ENCODE measurements around the gene REV3L. TPM values are rescaled to one million over a fixed set of nuclear protein-coding genes. Genes with fewer than 3 reads are reported as not detected.

REV3L gene
- total RNA-seq, 1 experiment from 2014 or later = 5.3 TPM

DNA sequence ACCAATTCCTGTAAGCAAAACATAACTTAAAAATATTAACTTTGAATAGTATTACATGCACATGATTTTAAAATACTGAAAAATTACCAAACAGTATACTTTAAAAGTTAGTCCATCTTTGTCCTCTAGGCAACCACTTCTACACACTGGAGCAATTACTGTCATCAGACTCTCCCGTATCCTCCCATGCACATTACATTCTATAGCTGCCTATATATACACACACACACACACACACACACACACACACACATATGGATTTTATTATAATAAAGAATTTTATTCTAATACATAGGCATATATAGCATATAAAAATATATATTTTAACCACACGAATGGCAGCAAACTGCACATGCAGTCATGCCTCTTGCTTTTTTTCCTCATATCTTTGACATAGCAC is 8.2 kb downstream of the REV3L start:
- Histone ChIP-seq H4K91ac (ENCODE audit: insufficient read length, low read depth, low read length) (no peak overlapping the region), H2AK5ac (ENCODE audit: insufficient read length, low read length) (no peak overlapping the region), H3K79me1 (ENCODE audit: insufficient read depth, low read depth, low read length, poor library complexity, severe bottlenecking) (peaks cover 3% of the 10 kb centered on the region), H3K9me3 (ENCODE audit: control insufficient read depth, low read depth, low read length) (no peaks in the 10 kb centered on the region), H3K4ac (ENCODE audit: low read depth, low read length) (no peak overlapping the region), H3K56ac (ENCODE audit: insufficient read length, low read depth, low read length) (no peak overlapping the region), H4K20me1 (ENCODE audit: control insufficient read depth, insufficient read depth, insufficient read length) (no peaks in the 10 kb centered on the region), H3K9ac (ENCODE audit: extremely low read depth, insufficient read length, low read length) (no peak overlapping the region), H3K4me2 (ENCODE audit: insufficient read depth, insufficient read length, low read length) (no peak overlapping the region), H2BK15ac (ENCODE audit: low read depth, low read length) (no peak overlapping the region), H2BK12ac (ENCODE audit: insufficient read length, low read depth, low read length) (no peak overlapping the region), H3K4me1 (ENCODE audit: insufficient read depth, low read length) (no peaks in the 10 kb centered on the region), H3K23me2 (ENCODE audit: insufficient read length, low read depth, low read length, poor library complexity, severe bottlenecking) (no peaks in the 10 kb centered on the region), H3K27me3 (ENCODE audit: insufficient read depth, low read length) (peaks cover 18% of the 10 kb centered on the region; the same call in 1 of the 2 replicates), H2BK20ac (ENCODE audit: low read depth, low read length, poor library complexity, severe bottlenecking) (no peak overlapping the region), H2BK120ac (ENCODE audit: low read depth, low read length, poor library complexity, severe bottlenecking) (no peak overlapping the region), H3K79me2 (ENCODE audit: insufficient read depth, low read length) (no peaks in the 10 kb centered on the region), H3T11ph (ENCODE audit: low read length) (no peak overlapping the region), H3K27ac (ENCODE audit: insufficient read length, low read depth, low read length) (no peak overlapping the region), H3K14ac (ENCODE audit: insufficient read depth, low read length) (no peak overlapping the region), H4K5ac (ENCODE audit: insufficient read length, low read depth, low read length) (no peak overlapping the region), H3K23ac (ENCODE audit: insufficient read length, low read depth, low read length) (no peak overlapping the region), H2BK5ac (ENCODE audit: insufficient read length, low read length) (no peak overlapping the region), H2AFZ (ENCODE audit: low read length) (no peak overlapping the region), H4K8ac (replicated peaks; ENCODE audit: insufficient read length, low read depth, low read length) (no peak overlapping the region), H3K18ac (ENCODE audit: insufficient read length, low read depth, low read length) (no peak overlapping the region)
- H3K4me1 Mint-ChIP-seq = peaks cover 18 to 21% of the 10 kb centered on the region in 2 experiments
- H3K36me3 Mint-ChIP-seq (ENCODE audit: insufficient read depth in 1 of 3, low read depth in 3 of 3) = no peaks in the 10 kb centered on the region
- no CpG with 5 or more reads among the region's 2 CpGs for whole genome bisulfite sequencing (ENCODE audit: extremely low coverage, insufficient read length, low lambda C conversion rate)
- H3K27ac Mint-ChIP-seq = no peak overlapping the region
- peaks cover 54% of the 10 kb centered on the region for H3K27me3 Mint-ChIP-seq (ENCODE audit: low read depth)
- TF ChIP-seq, protein P1, sequence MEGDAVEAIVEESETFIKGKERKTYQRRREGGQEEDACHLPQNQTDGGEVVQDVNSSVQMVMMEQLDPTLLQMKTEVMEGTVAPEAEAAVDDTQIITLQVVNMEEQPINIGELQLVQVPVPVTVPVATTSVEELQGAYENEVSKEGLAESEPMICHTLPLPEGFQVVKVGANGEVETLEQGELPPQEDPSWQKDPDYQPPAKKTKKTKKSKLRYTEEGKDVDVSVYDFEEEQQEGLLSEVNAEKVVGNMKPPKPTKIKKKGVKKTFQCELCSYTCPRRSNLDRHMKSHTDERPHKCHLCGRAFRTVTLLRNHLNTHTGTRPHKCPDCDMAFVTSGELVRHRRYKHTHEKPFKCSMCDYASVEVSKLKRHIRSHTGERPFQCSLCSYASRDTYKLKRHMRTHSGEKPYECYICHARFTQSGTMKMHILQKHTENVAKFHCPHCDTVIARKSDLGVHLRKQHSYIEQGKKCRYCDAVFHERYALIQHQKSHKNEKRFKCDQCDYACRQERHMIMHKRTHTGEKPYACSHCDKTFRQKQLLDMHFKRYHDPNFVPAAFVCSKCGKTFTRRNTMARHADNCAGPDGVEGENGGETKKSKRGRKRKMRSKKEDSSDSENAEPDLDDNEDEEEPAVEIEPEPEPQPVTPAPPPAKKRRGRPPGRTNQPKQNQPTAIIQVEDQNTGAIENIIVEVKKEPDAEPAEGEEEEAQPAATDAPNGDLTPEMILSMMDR (conservative IDR thresholded peaks at IDR 0.05) = no peak
- no peaks in the 10 kb centered on the region; a peak in 1 of 5 replicates for H3K9me3 Mint-ChIP-seq
- no peak overlapping the region for H3K4me3 Mint-ChIP-seq
- DNase-seq = no peak

Data from H9 (cell line).